ENCODE results near the gene SLC25A19.

Gene SLC25A19

DNA sequence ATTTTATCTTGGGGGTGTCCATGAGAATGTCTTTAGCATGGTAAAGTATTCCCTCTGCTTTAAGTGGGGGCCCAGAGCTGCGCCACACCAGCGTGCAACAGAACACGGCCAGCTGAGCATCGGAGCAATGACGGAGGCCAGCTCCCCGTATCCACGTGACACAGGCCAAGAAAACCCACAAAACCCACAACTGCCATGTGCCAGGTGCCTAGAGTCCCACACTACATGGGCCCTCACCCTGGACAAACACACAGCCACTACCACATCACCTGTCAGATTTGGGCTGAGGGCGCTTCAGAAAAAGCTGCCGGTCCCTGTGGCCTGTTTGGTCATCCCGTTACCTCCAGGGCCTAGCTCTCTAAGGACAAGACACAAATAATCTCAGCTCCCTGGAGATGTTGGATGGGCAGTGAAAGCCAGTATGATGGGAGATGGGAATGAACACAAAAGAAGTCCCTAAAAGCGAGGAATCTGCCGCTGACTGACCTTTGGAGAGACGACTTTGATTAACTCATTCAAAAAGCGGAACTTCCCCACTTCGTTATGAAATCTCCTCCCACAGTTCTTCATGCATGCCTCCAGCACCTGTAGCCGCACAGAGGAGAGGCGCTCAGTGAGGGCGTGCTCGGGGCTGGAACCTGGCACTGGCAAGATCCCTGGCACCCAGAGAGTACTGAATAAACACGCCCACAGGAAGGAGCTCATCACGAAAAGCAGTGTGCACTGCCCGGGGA, 44.9 kb downstream of the SLC25A19 start:
- in situ Hi-C loops (cut with HindIII; ENCODE audit: low sequenced_read_pairs) = no loop called here

DNA sequence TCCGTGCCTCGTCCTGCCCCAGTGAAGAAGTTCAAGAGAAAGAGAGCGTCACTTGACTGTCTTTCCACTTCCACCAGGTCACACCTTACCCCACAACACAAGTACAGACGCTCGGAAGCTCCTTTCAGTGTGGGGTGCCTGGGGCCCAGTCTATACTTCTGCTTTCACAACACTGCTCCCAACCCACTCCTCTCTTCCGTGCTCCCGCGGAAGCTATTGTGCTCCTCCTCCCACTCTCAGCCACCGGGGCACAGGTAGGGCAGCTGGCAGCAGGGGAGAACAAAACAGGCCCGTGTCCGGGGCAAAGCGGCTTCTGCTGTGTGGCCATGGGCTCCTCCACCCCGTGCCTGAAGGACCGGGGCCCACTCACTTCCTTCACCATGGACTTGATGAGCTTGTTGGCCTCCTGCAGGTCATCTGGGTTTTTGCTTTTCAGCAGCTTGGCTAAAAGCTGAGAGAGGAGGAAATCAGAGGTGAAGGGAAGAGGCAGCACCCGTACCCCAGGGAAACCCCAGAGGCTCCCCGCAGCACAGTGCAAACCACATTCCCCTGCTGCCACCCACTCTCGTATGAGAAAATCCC, 46.7 kb downstream of the SLC25A19 start:
- in situ Hi-C loops (cut with HindIII; ENCODE audit: low sequenced_read_pairs) = no loop called here

DNA sequence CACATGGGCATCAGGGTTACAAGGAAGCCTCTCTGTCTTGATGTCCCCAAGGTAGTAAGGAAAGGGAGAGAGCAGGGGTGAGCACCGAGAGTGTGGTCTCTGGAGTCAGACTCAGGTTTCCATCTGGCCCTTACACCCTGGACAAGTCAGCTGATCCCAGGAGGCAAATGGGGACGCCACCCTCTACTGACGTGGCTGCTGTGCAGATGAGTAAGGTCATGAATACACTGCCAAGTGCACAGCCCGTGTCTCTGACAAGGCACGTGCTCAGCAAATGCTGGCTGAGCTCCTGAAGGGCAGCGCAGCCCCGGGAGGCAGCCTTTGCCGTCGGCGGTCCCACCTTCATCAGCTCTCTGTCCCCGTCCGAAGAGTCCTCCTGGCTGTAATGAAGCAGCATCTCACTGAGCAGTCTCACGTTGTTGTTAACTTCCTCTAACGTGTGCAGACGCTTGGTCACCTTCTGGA, 47.2 kb downstream of the SLC25A19 start:
- in situ Hi-C loops (cut with HindIII; ENCODE audit: low sequenced_read_pairs) = no loop called here

DNA sequence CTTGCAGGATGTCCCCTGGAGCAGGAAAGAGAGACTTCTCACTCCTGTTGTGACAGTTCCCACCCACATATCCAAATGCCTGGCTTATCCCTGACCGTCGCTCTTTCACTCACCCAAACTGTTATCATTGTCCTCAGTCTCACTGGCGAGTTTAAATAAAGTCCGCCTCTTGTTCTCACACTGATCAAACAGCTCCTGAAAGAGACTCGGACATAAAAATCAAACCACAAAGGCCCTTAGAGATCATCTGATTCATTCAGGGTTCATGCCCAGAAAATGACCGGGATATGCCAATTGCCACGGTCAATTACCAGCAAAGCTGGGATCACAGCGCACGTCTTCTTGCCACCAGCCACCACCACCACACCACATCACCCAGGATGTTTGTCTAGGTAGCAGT, 47.7 kb downstream of the SLC25A19 start:
- in situ Hi-C loops (cut with HindIII; ENCODE audit: low sequenced_read_pairs) = no loop called here

DNA sequence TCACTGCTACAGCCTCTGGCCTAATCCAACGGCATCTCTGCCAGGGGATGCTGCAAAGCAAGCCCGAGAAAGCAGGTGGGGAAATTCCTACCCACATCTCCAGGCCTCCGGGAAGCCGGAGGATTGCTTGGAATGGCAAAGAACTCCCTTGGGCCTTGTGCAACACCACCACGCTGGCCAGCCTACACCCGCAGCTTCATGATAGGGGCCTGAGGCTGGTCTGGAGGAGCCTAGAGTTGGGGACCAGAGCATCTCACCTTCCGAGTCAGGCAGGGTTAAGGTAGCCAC, 48.1 kb downstream of the SLC25A19 start:
- in situ Hi-C loops (cut with HindIII; ENCODE audit: low sequenced_read_pairs) = no loop called here

DNA sequence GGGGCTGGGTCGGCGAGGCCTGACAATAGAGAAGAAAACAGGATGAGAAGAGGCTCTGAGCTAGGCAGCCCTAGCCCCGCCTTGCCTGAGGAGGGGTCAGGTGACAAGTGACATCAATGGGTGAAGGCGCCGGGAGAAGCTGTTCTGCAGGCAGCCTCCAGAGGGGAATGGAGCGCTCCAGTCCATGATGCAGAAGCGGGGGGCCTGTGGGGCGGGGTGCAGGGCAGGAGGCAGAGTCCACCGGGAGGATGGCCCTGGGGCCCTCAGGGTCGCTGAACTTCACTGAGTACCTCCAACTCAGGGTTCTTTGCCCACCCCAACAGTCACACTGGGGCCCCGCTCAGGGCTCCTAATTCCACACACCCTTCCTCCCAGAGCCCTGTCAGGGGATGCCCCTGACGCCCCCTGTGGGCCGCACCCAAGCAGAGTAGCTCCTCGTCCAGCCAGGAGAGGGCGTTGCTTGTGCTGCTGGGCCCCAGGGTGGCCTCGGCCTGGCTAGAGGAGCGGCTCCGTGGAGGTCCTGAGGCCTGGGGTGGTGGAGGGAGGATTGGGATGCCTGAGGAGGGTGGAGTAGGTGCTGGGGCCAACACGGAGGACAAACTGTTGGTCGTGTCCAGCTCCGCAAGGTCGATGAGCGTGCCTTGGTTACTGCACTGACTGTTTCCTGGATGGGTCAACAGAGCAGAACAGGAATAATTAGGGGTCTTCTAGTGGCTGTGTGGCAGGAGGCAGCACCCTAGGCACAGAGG, 48.7 kb downstream of the SLC25A19 start:
- in situ Hi-C loops (cut with HindIII; ENCODE audit: low sequenced_read_pairs) = no loop called here

DNA sequence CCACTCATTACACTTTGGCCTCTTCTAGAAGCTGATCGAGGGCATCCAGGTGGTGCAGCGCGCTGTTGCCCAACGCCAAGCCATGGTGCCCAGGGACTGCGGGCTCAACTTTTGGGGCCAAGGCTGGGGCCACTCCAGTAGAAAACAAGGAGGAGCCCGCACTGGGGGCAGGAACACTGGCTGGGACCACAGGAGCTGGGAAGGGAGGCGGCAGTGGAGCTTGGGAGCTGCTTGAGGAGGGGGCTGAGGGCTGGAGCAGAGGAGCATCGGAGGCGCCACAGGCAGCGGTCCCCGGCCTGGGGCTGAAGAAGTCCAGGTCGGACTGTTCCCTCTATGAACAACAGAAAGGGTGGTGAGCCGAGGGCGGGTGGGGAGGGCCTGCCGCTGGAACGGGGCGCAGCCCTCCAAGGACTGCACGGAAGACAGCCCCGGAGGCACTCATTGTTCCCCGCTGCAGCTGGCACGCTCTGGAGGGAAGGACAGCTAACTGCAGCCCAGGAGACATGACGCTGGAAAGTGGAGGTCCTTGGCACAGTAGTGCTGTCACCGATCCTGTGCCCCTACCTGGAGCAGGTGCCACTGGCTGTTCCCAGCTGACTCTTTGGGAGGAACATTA, 49.3 kb downstream of the SLC25A19 start:
- in situ Hi-C loops (cut with HindIII; ENCODE audit: low sequenced_read_pairs) = no loop called here

DNA sequence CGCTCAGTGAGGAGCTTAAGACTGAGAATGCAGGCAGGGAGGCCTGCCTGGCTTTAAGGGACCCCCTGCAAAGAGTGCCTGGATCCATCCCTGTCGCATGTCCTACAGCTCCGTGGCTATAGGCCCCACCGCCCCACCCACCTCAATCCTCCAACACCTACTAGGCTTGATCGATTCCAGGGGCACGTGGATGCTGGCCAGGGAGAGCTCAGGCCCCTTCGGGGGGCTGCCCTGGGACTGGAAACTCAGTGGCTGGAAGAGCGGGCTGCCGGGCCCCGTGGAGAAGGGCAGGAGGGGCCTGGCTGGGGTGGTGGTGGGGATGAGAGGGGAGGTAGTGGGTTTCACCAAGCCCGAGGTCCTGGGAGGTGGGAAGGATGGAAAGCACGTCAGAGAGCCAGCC, 50.0 kb downstream of the SLC25A19 start:
- in situ Hi-C loops (cut with HindIII; ENCODE audit: low sequenced_read_pairs) = no loop called here

DNA sequence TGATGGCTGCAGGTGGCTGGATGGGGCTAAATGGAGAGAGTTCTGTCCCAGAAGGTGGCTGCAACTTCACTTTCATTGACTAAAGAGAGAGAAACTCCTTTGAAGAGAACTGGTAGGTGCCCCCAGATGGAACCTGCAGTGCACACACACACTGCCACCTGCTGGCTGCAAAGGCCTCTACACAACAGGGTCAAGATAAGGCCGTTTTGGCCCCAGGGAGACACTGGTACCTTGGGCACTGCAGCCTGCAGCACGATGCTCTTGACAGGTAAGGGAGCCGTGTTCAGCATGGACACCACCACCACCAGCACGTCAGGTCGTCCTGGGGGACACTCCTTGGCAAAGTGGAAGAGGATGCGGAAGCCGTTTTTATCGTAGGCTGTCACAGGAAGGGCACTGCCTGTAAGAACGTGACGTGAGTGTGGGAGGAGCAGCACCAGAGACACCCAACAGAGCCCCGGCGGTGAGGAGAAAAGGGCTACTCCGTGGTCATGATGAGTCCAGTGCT, 50.5 kb downstream of the SLC25A19 start:
- in situ Hi-C loops (cut with HindIII; ENCODE audit: low sequenced_read_pairs) = no loop called here

DNA sequence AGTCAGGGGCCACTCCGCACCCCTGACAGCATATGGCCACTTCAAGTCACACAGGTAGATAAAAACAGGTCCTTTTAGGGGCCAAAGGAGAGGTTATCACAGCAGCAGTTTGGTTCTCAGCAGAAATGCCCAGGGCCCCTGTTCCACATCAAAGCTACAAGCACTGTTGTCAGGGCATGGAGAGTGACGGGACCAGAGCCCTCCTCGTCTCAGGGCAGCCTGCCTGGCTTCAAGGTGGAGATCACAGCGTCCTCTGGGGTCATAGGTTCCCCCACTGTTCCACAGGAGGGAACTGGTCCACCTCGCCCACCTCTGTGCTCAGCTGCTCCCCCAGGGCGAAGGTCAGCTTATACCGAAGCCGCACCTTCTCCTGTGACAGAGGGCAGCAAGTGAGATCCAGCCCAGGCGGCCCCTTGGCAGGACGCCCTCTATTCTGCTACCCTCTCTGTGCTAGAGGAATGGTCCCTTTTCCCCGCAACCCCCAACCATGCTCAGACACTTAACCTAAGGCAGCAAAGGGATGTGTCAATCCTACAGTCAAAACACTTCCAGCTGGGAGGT, 51.1 kb downstream of the SLC25A19 start:
- in situ Hi-C loops (cut with HindIII; ENCODE audit: low sequenced_read_pairs) = no loop called here

DNA sequence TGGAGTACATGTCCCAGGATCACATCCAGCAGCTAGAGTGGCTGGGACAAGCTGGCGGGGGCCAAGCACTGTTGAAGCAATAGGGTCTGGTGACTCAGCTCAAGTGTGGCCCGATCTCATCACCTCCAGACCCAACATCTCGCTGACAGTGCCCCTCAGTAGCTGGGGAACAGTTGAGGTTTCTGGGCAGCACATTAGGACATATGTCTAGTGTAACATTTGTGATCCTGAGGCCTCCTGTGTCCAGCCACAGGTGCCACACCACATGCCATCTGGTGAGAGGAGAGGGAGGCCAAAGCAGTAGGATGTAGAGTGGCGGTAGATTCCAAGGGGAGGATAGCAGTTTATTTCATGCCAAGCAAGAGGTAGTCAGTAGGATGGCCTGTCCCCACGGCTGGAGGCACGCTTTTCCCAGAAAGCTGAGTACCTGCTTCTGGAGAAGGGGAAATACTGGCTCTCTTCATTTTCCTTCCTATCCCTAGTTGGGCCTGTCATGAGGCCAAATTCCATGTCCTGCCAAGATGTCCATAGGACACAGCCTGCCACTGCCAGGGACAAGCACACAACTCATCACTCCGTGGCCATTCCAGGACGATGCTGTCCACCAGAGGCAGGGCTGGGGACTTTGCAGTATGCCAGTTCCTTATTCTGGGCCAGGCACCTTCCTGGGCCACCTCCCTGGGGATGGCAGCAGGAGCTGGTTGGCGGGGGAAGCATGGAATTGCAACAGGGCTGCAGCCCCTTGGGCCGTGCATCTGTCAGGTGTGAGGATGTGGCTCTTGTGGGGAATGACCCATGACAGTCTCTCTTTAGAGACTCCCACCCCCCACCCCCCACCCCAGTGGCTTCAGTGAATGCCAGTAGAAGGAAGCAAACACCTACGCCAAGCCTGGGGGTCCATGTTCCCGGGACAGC, 51.9 kb downstream of the SLC25A19 start:
- in situ Hi-C loops (cut with HindIII; ENCODE audit: low sequenced_read_pairs) = no loop called here

DNA sequence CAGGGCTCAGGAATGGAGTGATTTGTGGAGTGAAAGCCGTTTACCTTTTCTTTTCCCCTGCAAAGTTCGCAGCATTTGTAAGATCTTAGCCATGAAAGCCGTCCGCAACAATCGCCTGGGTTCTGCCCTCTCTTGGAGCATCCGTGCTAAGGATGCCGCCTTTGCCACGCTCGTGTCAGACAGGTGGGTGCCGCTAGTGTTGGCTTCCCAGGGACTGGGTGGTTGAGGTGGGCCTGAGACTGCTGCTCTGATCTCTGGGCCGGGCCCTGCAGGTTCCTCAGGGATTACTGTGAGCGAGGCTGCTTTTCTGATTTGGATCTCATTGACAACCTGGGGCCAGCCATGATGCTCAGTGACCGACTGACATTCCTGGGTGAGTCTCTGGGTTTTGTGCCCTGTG, 56.4 kb downstream of the SLC25A19 start:
- in situ Hi-C loops (cut with HindIII; ENCODE audit: low sequenced_read_pairs) = no loop called here

DNA sequence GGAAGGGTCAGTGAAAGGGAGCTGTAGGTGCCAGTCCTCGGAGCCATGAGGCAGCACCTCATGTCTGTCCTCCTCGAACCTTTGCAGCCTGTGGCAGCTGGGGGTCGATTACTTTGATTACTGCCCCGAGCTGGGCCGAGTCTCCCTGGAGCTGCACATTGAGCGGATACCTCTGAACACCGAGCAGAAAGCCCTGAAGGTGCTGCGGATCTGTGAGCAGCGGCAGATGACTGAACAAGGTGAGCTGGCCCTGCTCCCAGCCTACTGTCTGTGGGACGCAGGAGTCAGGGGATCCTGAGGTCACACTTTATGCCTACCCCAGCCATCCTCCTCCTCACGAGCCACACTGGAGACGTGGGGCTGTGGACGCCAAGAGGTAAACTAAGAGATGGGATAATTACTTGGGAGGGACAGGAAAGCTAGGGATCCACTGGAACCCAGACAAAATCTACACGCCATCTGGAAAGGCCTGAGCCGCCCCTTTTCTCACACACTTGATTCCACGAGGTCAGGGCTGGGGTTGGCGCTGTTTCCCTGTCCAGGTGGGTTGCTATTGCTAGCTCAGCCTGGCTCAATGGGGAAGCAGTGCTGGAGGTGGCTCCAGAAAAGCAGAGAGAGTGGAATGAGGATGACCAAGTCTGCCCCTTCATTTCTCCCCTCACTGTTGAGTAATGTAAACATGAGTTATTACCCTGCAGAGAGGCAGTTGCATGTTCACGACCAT, 57.3 kb downstream of the SLC25A19 start:
- in situ Hi-C loops (cut with HindIII; ENCODE audit: low sequenced_read_pairs) = no loop called here

DNA sequence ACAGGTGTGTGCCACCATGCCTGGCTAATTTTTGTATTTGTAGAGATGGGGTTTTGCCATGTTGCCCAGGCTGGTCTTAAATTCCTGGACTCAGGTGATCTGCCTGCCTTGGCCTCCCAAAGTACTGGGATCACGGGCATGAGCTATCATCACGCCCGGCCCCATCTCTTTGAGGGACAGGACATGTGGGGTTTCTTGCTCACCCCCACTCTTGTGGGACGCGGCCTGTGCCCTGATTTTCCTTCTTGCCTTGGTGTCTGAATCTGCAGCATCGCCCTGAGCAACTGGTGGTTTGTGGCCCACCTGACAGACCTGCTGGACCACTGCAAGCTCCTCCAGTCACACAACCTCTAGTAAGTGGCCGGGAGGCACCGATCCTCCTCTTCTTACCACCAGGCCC, 58.2 kb downstream of the SLC25A19 start:
- in situ Hi-C loops (cut with HindIII; ENCODE audit: low sequenced_read_pairs) = no loop called here

DNA sequence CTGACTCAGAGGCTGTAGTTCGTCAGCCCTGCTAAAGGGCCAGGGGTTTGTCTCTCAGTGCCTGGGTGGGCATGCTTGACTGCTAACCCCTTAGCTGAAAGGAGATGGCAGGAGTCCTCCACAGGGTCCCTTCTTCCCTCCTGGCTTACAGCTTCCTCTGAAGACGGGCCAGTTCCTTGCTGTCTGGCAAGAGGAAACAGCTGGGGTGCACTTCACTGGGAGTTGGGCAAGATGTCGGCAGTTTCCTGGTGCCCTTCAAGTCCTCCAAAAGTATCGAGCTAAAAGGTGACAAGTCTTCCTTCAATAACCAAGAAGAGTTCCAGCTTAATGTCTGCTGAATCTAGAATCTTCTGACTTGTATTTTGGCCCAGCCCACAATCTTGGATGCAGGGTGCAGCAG, 60.4 kb downstream of the SLC25A19 start:
- in situ Hi-C loops (cut with HindIII; ENCODE audit: low sequenced_read_pairs) = no loop called here

DNA sequence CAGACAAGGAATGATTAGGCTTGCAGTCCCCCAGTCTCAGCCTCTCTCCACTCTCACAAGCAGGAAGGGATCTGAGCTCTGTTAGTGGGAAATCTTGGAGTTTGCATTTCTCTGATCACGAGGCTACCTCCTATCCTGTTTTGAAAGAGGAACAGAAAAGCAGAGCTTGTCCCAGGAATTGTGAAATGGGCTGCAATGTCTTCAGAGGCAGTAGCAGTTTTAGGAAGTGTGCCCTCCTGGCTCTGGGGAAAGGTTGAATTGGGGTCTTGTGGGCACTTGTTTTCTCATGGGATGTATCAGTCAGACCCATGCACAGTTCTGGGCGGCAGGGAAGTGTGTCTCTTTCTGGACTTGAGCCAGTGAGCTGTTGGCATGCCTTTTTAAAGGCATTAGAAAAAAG, 60.9 kb downstream of the SLC25A19 start:
- in situ Hi-C loops (cut with HindIII; ENCODE audit: low sequenced_read_pairs) = no loop called here

DNA sequence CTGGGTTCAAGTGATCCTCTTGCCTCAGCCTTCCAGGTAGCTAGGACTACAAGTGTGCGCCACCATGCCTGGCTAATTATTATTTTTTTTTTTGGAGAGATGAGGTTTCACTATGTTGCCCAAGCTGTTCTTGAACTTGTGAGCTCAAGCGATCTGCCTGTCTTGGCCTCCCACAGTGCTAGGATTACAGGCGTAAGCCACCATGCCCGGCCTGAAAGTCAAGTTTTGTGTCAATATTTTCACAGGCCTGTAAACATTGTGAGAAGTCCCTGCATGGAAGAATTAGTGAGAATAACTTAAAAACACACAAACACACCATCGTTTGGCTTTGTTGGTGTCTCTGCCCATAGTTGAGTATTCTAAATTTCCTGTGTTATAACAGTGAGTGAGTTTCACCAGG, 61.5 kb downstream of the SLC25A19 start:
- in situ Hi-C loops (cut with HindIII; ENCODE audit: low sequenced_read_pairs) = no loop called here

DNA sequence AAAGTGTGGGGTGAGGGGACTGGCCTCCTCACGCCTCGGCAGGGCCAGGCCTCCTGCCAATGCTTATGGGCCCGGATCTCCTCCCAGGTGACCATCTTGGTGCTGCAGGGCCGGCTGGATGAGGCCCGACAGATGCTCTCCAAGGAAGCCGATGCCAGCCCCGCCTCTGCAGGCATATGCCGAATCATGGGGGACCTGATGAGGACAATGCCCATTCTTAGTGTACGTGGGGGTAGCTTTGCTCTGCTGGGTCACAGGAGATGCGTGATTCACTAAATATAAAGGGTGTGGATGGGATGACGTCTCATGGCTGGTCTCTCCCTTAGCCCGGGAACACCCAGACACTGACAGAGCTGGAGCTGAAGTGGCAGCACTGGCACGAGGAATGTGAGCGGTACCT, 64.2 kb downstream of the SLC25A19 start:
- in situ Hi-C loops (cut with HindIII; ENCODE audit: low sequenced_read_pairs) = no loop called here
